Upper lobe of left lung (tissue), 6 donors: Measurements from ENCODE around the gene HIC1. TPM values are rescaled to one million over a fixed set of nuclear protein-coding genes. Genes with fewer than 3 reads are reported as not detected.

Source experiments
- ATAC-seq, 2 donors: fragments of 200-7000 bp; cut with Tn5 transposase; one replicate each; pipeline ENCODE4 v1.9.1; 2022; ENCODE audit warnings: mild to moderate bottlenecking in 2 of 2, moderate library complexity in 2 of 2; ENCODE audit not compliant: low FRiP score in 2 of 2
- DNase-seq, 2 donors: peaks; one replicate each; pipeline ENCODE4 v3.0.0-alpha.2; 2019 to 2020
- H3K27ac ChIP-seq, 4 donors: fragments of 200-600 bp; sonication (generic); one replicate each; pipeline ENCODE4 v1.5.1; 2016 to 2019
- H3K27me3 ChIP-seq, 4 donors: fragments of 200-600 bp; sonication (generic); one replicate each; pipeline ENCODE4 v1.5.1; 2017 to 2019
- H3K36me3 ChIP-seq, 4 donors: fragments of 200-600 bp; sonication (generic); one replicate each; pipeline ENCODE4 v1.5.1; 2016 to 2019
- H3K4me1 ChIP-seq, 4 donors: fragments of 200-600 bp; sonication (generic); one replicate each; pipeline ENCODE4 v1.5.1; 2018 to 2019
- H3K4me3 ChIP-seq, 4 donors: fragments of 200-600 bp; sonication (generic); one replicate each; pipeline ENCODE4 v1.5.1; 2017 to 2019; ENCODE audit warnings: mild to moderate bottlenecking in 2 of 4, moderate library complexity in 1 of 4
- H3K9me3 ChIP-seq, 4 donors: fragments of 200-600 bp; sonication (generic); one replicate each; pipeline ENCODE4 v1.5.1; 2018 to 2019
- CTCF ChIP-seq, 6 experiments: fragments of 450-650 bp in 4 of 6; fragments of 200-600 bp in 2 of 6; sonication (generic) in 2 of 6; IDR thresholded peaks; one replicate each; pipeline ENCODE4 v1.5.1; 2016 to 2019; ENCODE audit warnings: antibody characterized with exemption in 6 of 6
- EP300 ChIP-seq, 4 donors: sonication (generic); formaldehyde crosslinking; IDR thresholded peaks; one replicate each; pipeline ENCODE4 v1.5.1; 2017; ENCODE audit warnings: antibody characterized with exemption in 4 of 4, control low read depth in 2 of 4
- POLR2A ChIP-seq, 4 donors: fragments of 450-650 bp; IDR thresholded peaks; one replicate each; pipeline ENCODE4 v1.5.1; 2016 to 2017; ENCODE audit warnings: antibody characterized with exemption in 4 of 4, mild to moderate bottlenecking in 2 of 4
- POLR2AphosphoS5 ChIP-seq, 2 donors: sonication (generic); formaldehyde crosslinking; IDR thresholded peaks; one replicate each; pipeline ENCODE4 v1.5.1; 2017; ENCODE audit warnings: antibody characterized with exemption in 2 of 2
- WGBS, 2 donors: methylation state at CpG; one replicate each; pipeline ENCODE4 v1.1.5; 2017 to 2018; 5-methylcytosine and 5-hydroxymethylcytosine counted together
- total RNA-seq, 6 donors: library from RNA; depleted of rRNA in 4 of 6; stranded (reverse); fragments of >200 nt in 4 of 6; gene quantifications; one replicate each; pipeline versions ENCODE4 v1.1.0 to v1.2.1, GENCODE V29; 2016 to 2021
- donor health status: DM: no; HTN: no; CAD: no; lungs with moderate emphysema.
- donor health status: DM: no; HTN: yes; CAD: no; lungs with severe emphysema.

HIC1 gene
- total RNA-seq, 6 donors from 2014 or later: 8.0 to 25.5 (median 19.1) TPM

- Histone ChIP-seq H3K9me3 (no peaks in the 10 kb centered on the region), H3K27ac (peak overlapping the region; percentile 80 to 93 (median 88)), H3K36me3 (peaks cover 0 to 38% (median 18%) of the 10 kb centered on the region in 4 donors), H3K4me3 (no peak overlapping the region), H3K27me3 (peaks cover 0 to 22% (median 8%) of the 10 kb centered on the region in 4 donors), H3K4me1 (peaks cover 56 to 73% (median 60%) of the 10 kb centered on the region in 4 donors)
- WGBS, 2 donors: 70 to 75% methylated on average over 20 to 21 of the region's 21 CpGs
- DNase-seq (peak in 1 of 2 donors; percentile 54), ATAC-seq (no peak)
- TF ChIP-seq POLR2AphosphoS5 (IDR thresholded peaks at IDR 0.05) (no peak), EP300 (IDR thresholded peaks at IDR 0.05) (no peak), CTCF (IDR thresholded peaks at IDR 0.05) (no peak), POLR2A (IDR thresholded peaks at IDR 0.05) (no peak)
These were observed 6.0 kb downstream of the HIC1 start for GRCh38 chr17:2060681-2061440.

GRCh38 chr17:2061441-2061958 lies 6.6 kb downstream of the HIC1 start:
- TF ChIP-seq CTCF (IDR thresholded peaks at IDR 0.05) (no peak), POLR2A (IDR thresholded peaks at IDR 0.05) (no peak), EP300 (IDR thresholded peaks at IDR 0.05) (no peak), POLR2AphosphoS5 (IDR thresholded peaks at IDR 0.05) (no peak)
- 84 to 85% methylated on average over 10 to 17 of the region's 17 CpGs for WGBS, 2 donors
- DNase-seq (no peak), ATAC-seq (no peak)
- no peak overlapping the region for H3K4me3 ChIP-seq
- no peaks in the 10 kb centered on the region for H3K9me3 ChIP-seq
- peaks cover 0 to 16% (median 7%) of the 10 kb centered on the region in 4 donors for H3K27me3 ChIP-seq
- H3K27ac ChIP-seq: peak overlapping the region; percentile 80 to 93 (median 88)
- peaks cover 54 to 73% (median 60%) of the 10 kb centered on the region in 4 donors for H3K4me1 ChIP-seq
- H3K36me3 ChIP-seq: peaks cover 0 to 38% (median 18%) of the 10 kb centered on the region in 4 donors

GRCh38 chr17:2062571-2063183 lies 7.8 kb downstream of the HIC1 start:
- TF ChIP-seq POLR2A (IDR thresholded peaks at IDR 0.05) (no peak), EP300 (IDR thresholded peaks at IDR 0.05) (no peak), POLR2AphosphoS5 (IDR thresholded peaks at IDR 0.05) (no peak), CTCF (IDR thresholded peaks at IDR 0.05) (no peak)
- 42 to 67% methylated on average over 10 to 11 of the region's 11 CpGs for WGBS, 2 donors
- ATAC-seq (no peak), DNase-seq (peak in 1 of 2 donors; percentile 43)
- peak overlapping the region; percentile 20 to 86 (median 69) for H3K27ac ChIP-seq
- H3K27me3 ChIP-seq: peaks cover 0 to 5% (median 2%) of the 10 kb centered on the region in 4 donors
- H3K9me3 ChIP-seq: no peaks in the 10 kb centered on the region
- peaks cover 56 to 73% (median 64%) of the 10 kb centered on the region in 4 donors for H3K4me1 ChIP-seq
- no peak overlapping the region for H3K4me3 ChIP-seq
- H3K36me3 ChIP-seq: peaks cover 0 to 38% (median 19%) of the 10 kb centered on the region in 4 donors

- no peak for DNase-seq
- Histone ChIP-seq H3K27me3 (no peaks in the 10 kb centered on the region), H3K4me1 (peaks cover 56 to 73% (median 65%) of the 10 kb centered on the region in 4 donors), H3K27ac (peak overlapping the region; percentile 20 to 86 (median 66)), H3K36me3 (peaks cover 0 to 42% (median 22%) of the 10 kb centered on the region in 4 donors), H3K9me3 (no peaks in the 10 kb centered on the region), H3K4me3 (no peak overlapping the region)
- ATAC-seq: no peak
- 76 to 81% methylated on average over 16 of the region's 16 CpGs for WGBS, 2 donors
- TF ChIP-seq CTCF (IDR thresholded peaks at IDR 0.05) (no peak), EP300 (IDR thresholded peaks at IDR 0.05) (no peak), POLR2A (IDR thresholded peaks at IDR 0.05) (no peak), POLR2AphosphoS5 (IDR thresholded peaks at IDR 0.05) (no peak)
These were observed 8.6 kb downstream of the HIC1 start for GRCh38 chr17:2063261-2064146.
